ENCODE results near the gene CYP2S1. TPM values are rescaled to one million over a fixed set of nuclear protein-coding genes. Genes with fewer than 3 reads are reported as not detected.

Gene CYP2S1
- total RNA-seq, 1 donor from 2014 or later: 11.1 TPM

- Histone ChIP-seq H3K27ac (ENCODE audit: low read depth, low read length) (no peak overlapping the region), H3K36me3 (ENCODE audit: insufficient read depth, low read length) (no peaks in the 10 kb centered on the region), H3K4me3 (ENCODE audit: insufficient read depth, low read depth, low read length) (no peak overlapping the region), H4K20me1 (ENCODE audit: insufficient read depth, low read length) (no peaks in the 10 kb centered on the region), H3K4me2 (ENCODE audit: low read length) (no peak overlapping the region), H3K9ac (ENCODE audit: low read length) (no peak overlapping the region), H3K4me1 (ENCODE audit: insufficient read depth, low read length) (peaks cover 3% of the 10 kb centered on the region), H3K9me3 (ENCODE audit: insufficient read depth, low read depth, low read length) (no peaks in the 10 kb centered on the region), H2AFZ (ENCODE audit: low read depth, low read length) (no peak overlapping the region), H3K79me2 (ENCODE audit: insufficient read depth, low read length) (no peaks in the 10 kb centered on the region), H3K27me3 (ENCODE audit: insufficient read depth, low read length) (no peaks in the 10 kb centered on the region)
- Mint-ChIP-seq H3K36me3 (ENCODE audit: low read depth, unreplicated experiment) (peaks cover 5% of the 10 kb centered on the region), H3K9me3 (ENCODE audit: unreplicated experiment) (no peaks in the 10 kb centered on the region), H3K27ac (ENCODE audit: unreplicated experiment) (no peak overlapping the region), H3K4me1 (ENCODE audit: low read depth, unreplicated experiment) (peaks cover 3% of the 10 kb centered on the region), H3K27me3 (ENCODE audit: low read depth, unreplicated experiment) (peaks cover 2% of the 10 kb centered on the region), H3K4me3 (ENCODE audit: unreplicated experiment) (peak overlapping the region; percentile 62)
- TF ChIP-seq CTCF (IDR thresholded peaks at IDR 0.05; ENCODE audit: insufficient read depth, low read depth, low read length) (no peak), EZH2 (IDR thresholded peaks at IDR 0.05; ENCODE audit: insufficient read depth, low read length) (no peak)
- FAIRE-seq: no peak
- DNase-seq (ENCODE audit: low read depth): no peak
Measured at GRCh38 chr19:41206456-41206855, 13.4 kb downstream of the CYP2S1 start.

GRCh38 chr19:41206926-41207750 lies 14.1 kb downstream of the CYP2S1 start:
- H3K36me3 Mint-ChIP-seq (ENCODE audit: low read depth, unreplicated experiment): peaks cover 5% of the 10 kb centered on the region
- no peak overlapping the region for H3K9ac ChIP-seq (ENCODE audit: low read length)
- DNase-seq (ENCODE audit: low read depth) (no peak), FAIRE-seq (no peak)
- no peaks in the 10 kb centered on the region for H3K79me2 ChIP-seq (ENCODE audit: insufficient read depth, low read length)
- peak overlapping the region; percentile 66 for H3K27ac Mint-ChIP-seq (ENCODE audit: unreplicated experiment)
- no peak overlapping the region for H3K4me3 Mint-ChIP-seq (ENCODE audit: unreplicated experiment)
- H3K4me2 ChIP-seq (ENCODE audit: low read length): no peak overlapping the region
- no peaks in the 10 kb centered on the region for H3K36me3 ChIP-seq (ENCODE audit: insufficient read depth, low read length)
- peaks cover 2% of the 10 kb centered on the region for H3K27me3 Mint-ChIP-seq (ENCODE audit: low read depth, unreplicated experiment)
- no peak overlapping the region for H2AFZ ChIP-seq (ENCODE audit: low read depth, low read length)
- no peak overlapping the region for H3K27ac ChIP-seq (ENCODE audit: low read depth, low read length)
- no peak overlapping the region for H3K4me3 ChIP-seq (ENCODE audit: insufficient read depth, low read depth, low read length)
- no peak for TF ChIP-seq CTCF (IDR thresholded peaks at IDR 0.05; ENCODE audit: insufficient read depth, low read depth, low read length)
- TF ChIP-seq EZH2 (IDR thresholded peaks at IDR 0.05; ENCODE audit: insufficient read depth, low read length): no peak
- no peaks in the 10 kb centered on the region for H3K27me3 ChIP-seq (ENCODE audit: insufficient read depth, low read length)
- no peaks in the 10 kb centered on the region for H3K9me3 ChIP-seq (ENCODE audit: insufficient read depth, low read depth, low read length)
- no peaks in the 10 kb centered on the region for H4K20me1 ChIP-seq (ENCODE audit: insufficient read depth, low read length)
- peaks cover 3% of the 10 kb centered on the region for H3K4me1 Mint-ChIP-seq (ENCODE audit: low read depth, unreplicated experiment)
- H3K9me3 Mint-ChIP-seq (ENCODE audit: unreplicated experiment): no peaks in the 10 kb centered on the region
- peaks cover 3% of the 10 kb centered on the region for H3K4me1 ChIP-seq (ENCODE audit: insufficient read depth, low read length)

GRCh38 chr19:41214161-41214560 lies 21.1 kb downstream of the CYP2S1 start:
- no peak for DNase-seq (ENCODE audit: low read depth)
- Histone ChIP-seq H3K79me2 (ENCODE audit: insufficient read depth, low read length) (peaks cover 4% of the 10 kb centered on the region), H4K20me1 (ENCODE audit: insufficient read depth, low read length) (no peaks in the 10 kb centered on the region), H3K27me3 (ENCODE audit: insufficient read depth, low read length) (no peaks in the 10 kb centered on the region), H3K4me3 (ENCODE audit: insufficient read depth, low read depth, low read length) (no peak overlapping the region), H2AFZ (ENCODE audit: low read depth, low read length) (no peak overlapping the region), H3K27ac (ENCODE audit: low read depth, low read length) (no peak overlapping the region), H3K9ac (ENCODE audit: low read length) (no peak overlapping the region), H3K36me3 (ENCODE audit: insufficient read depth, low read length) (no peaks in the 10 kb centered on the region), H3K4me2 (ENCODE audit: low read length) (no peak overlapping the region), H3K9me3 (ENCODE audit: insufficient read depth, low read depth, low read length) (no peaks in the 10 kb centered on the region), H3K4me1 (ENCODE audit: insufficient read depth, low read length) (no peaks in the 10 kb centered on the region)
- H3K9me3 Mint-ChIP-seq (ENCODE audit: unreplicated experiment): peaks cover 4% of the 10 kb centered on the region
- peaks cover 8% of the 10 kb centered on the region for H3K4me1 Mint-ChIP-seq (ENCODE audit: low read depth, unreplicated experiment)
- H3K27ac Mint-ChIP-seq (ENCODE audit: unreplicated experiment): no peak overlapping the region
- no peak overlapping the region for H3K4me3 Mint-ChIP-seq (ENCODE audit: unreplicated experiment)
- TF ChIP-seq CTCF (IDR thresholded peaks at IDR 0.05; ENCODE audit: insufficient read depth, low read depth, low read length) (no peak), EZH2 (IDR thresholded peaks at IDR 0.05; ENCODE audit: insufficient read depth, low read length) (no peak)
- no peaks in the 10 kb centered on the region for H3K36me3 Mint-ChIP-seq (ENCODE audit: low read depth, unreplicated experiment)
- peaks cover 4% of the 10 kb centered on the region for H3K27me3 Mint-ChIP-seq (ENCODE audit: low read depth, unreplicated experiment)
- no peak for FAIRE-seq
